ENCODE data around the gene MBD5.

GRCh38 chr2:148461876-148462275 lies 441.0 kb downstream of the MBD5 start:
- TF ChIP-seq POLR2A (IDR thresholded peaks at IDR 0.05), result no peak
- TF ChIP-seq, protein P1, sequence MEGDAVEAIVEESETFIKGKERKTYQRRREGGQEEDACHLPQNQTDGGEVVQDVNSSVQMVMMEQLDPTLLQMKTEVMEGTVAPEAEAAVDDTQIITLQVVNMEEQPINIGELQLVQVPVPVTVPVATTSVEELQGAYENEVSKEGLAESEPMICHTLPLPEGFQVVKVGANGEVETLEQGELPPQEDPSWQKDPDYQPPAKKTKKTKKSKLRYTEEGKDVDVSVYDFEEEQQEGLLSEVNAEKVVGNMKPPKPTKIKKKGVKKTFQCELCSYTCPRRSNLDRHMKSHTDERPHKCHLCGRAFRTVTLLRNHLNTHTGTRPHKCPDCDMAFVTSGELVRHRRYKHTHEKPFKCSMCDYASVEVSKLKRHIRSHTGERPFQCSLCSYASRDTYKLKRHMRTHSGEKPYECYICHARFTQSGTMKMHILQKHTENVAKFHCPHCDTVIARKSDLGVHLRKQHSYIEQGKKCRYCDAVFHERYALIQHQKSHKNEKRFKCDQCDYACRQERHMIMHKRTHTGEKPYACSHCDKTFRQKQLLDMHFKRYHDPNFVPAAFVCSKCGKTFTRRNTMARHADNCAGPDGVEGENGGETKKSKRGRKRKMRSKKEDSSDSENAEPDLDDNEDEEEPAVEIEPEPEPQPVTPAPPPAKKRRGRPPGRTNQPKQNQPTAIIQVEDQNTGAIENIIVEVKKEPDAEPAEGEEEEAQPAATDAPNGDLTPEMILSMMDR (IDR thresholded peaks at IDR 0.05), result no peak
